Measurements from ENCODE around the gene NUDT7. TPM values are rescaled to one million over a fixed set of nuclear protein-coding genes. Genes with fewer than 3 reads are reported as not detected.

Gene NUDT7
- total and polyA plus RNA-seq, 7 donors, result 5.7 to 19.2 (median 15.0) TPM

DNA sequence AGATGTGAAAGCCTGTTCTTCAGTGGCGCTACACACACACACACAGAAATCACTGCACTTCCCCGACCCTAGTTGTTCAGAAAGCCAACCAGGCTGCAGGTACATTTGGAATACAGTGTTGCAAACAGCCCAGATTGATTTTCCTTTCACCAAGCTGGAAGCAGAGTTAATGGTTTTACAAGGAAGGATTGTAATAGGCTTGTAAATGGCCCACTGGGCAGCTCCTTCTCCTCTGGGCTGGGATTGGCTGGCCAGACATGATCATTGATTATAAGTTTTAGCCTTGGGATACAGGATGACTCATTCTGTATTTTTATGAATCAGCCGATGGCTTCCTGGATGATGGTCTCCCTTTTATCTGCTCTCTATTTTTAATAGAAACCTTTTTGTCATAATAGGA lies 68.6 kb downstream of the NUDT7 start:
- intact Hi-C loops (cut with DNase I), result no loop called here
- no peak for TF ChIP-seq POLR2AphosphoS5 (IDR thresholded peaks at IDR 0.05)
- TF ChIP-seq POLR2A (IDR thresholded peaks at IDR 0.05), result no peak
- TF ChIP-seq EP300 (IDR thresholded peaks at IDR 0.05), result no peak
- TF ChIP-seq, protein P1, sequence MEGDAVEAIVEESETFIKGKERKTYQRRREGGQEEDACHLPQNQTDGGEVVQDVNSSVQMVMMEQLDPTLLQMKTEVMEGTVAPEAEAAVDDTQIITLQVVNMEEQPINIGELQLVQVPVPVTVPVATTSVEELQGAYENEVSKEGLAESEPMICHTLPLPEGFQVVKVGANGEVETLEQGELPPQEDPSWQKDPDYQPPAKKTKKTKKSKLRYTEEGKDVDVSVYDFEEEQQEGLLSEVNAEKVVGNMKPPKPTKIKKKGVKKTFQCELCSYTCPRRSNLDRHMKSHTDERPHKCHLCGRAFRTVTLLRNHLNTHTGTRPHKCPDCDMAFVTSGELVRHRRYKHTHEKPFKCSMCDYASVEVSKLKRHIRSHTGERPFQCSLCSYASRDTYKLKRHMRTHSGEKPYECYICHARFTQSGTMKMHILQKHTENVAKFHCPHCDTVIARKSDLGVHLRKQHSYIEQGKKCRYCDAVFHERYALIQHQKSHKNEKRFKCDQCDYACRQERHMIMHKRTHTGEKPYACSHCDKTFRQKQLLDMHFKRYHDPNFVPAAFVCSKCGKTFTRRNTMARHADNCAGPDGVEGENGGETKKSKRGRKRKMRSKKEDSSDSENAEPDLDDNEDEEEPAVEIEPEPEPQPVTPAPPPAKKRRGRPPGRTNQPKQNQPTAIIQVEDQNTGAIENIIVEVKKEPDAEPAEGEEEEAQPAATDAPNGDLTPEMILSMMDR (IDR thresholded peaks at IDR 0.05), result no peak
- H3K9me3 ChIP-seq, result no peaks in the 10 kb centered on the region
- 52 to 71% methylated on average over 3 of the region's 3 CpGs for WGBS, 2 donors
- H3K27me3 ChIP-seq, result peaks cover 13 to 74% (median 38%) of the 10 kb centered on the region in 3 donors
- H3K4me3 ChIP-seq, result no peak overlapping the region
- no peaks in the 10 kb centered on the region for H3K36me3 ChIP-seq
- H3K4me1 ChIP-seq, result peaks cover 0 to 17% (median 15%) of the 10 kb centered on the region in 4 donors
- H3K27ac ChIP-seq, result no peak overlapping the region
- DNase-seq, result no peak

Other genes starting within 250 kb of the NUDT7 start
- gene VAT1L, start 66.0 kb downstream of the NUDT7 start, total RNA-seq, result 1 to 10 TPM; 3.5 to 6.4 (median 5.1) TPM
- 1 to 10 TPM in 2 of 3 donors, under 1 TPM in 1; 0.60 to 4.5 (median 1.2) TPM for gene VAT1L, start 66.0 kb downstream of the NUDT7 start, polyA plus RNA-seq

Measured in sigmoid colon (tissue), 7 donors.